ENCODE data around the gene AGXT. TPM values are rescaled to one million over a fixed set of nuclear protein-coding genes. Genes with fewer than 3 reads are reported as not detected.

The AGXT gene
- total RNA-seq, 1 donor, result not detected

GRCh38 chr2:240925191-240925567 lies 56.6 kb downstream of the AGXT start:
- Histone ChIP-seq H4K20me1 (ENCODE audit: insufficient read depth, low read length) (no peaks in the 10 kb centered on the region), H3K9me3 (ENCODE audit: low read depth, low read length) (no peaks in the 10 kb centered on the region), H3K4me3 (ENCODE audit: insufficient read depth, low read length) (no peak overlapping the region), H3K79me2 (ENCODE audit: insufficient read depth, low read length) (no peaks in the 10 kb centered on the region), H3K4me1 (ENCODE audit: insufficient read depth, low read length) (peaks cover 20% of the 10 kb centered on the region), H3K4me2 (ENCODE audit: insufficient read depth, low read length) (no peak overlapping the region), H3K27me3 (ENCODE audit: insufficient read depth, low read length) (no peaks in the 10 kb centered on the region), H2AFZ (ENCODE audit: low read length) (no peak overlapping the region), H3K27ac (ENCODE audit: low read depth, low read length) (no peak overlapping the region), H3K36me3 (ENCODE audit: insufficient read depth, low read length) (no peaks in the 10 kb centered on the region)
- TF ChIP-seq CTCF (IDR thresholded peaks at IDR 0.05; ENCODE audit: extremely low read depth, low read depth, low read length), result no peak
- peak; percentile 11 for DNase-seq (ENCODE audit: insufficient read length, low spot score, missing footprints)

GRCh38 chr2:240925568-240926515 lies 57.2 kb downstream of the AGXT start:
- no peak for TF ChIP-seq CTCF (IDR thresholded peaks at IDR 0.05; ENCODE audit: extremely low read depth, low read depth, low read length)
- no peak overlapping the region for H3K27ac ChIP-seq (ENCODE audit: low read depth, low read length)
- no peak overlapping the region for H2AFZ ChIP-seq (ENCODE audit: low read length)
- H3K27me3 ChIP-seq (ENCODE audit: insufficient read depth, low read length), result no peaks in the 10 kb centered on the region
- no peak overlapping the region for H3K4me2 ChIP-seq (ENCODE audit: insufficient read depth, low read length)
- H3K79me2 ChIP-seq (ENCODE audit: insufficient read depth, low read length), result no peaks in the 10 kb centered on the region
- no peak overlapping the region for H3K4me3 ChIP-seq (ENCODE audit: insufficient read depth, low read length)
- no peaks in the 10 kb centered on the region for H3K9me3 ChIP-seq (ENCODE audit: low read depth, low read length)
- H4K20me1 ChIP-seq (ENCODE audit: insufficient read depth, low read length), result no peaks in the 10 kb centered on the region
- H3K36me3 ChIP-seq (ENCODE audit: insufficient read depth, low read length), result no peaks in the 10 kb centered on the region
- peaks cover 15% of the 10 kb centered on the region for H3K4me1 ChIP-seq (ENCODE audit: insufficient read depth, low read length)
- DNase-seq (ENCODE audit: insufficient read length, low spot score, missing footprints), result peak; percentile 75

- Histone ChIP-seq H3K79me2 (ENCODE audit: insufficient read depth, low read length) (no peaks in the 10 kb centered on the region), H2AFZ (ENCODE audit: low read length) (no peak overlapping the region), H3K9me3 (ENCODE audit: low read depth, low read length) (no peaks in the 10 kb centered on the region), H3K27me3 (ENCODE audit: insufficient read depth, low read length) (peaks cover 3% of the 10 kb centered on the region), H3K4me3 (ENCODE audit: insufficient read depth, low read length) (no peak overlapping the region), H3K36me3 (ENCODE audit: insufficient read depth, low read length) (no peaks in the 10 kb centered on the region), H3K27ac (ENCODE audit: low read depth, low read length) (no peak overlapping the region), H3K4me2 (ENCODE audit: insufficient read depth, low read length) (no peak overlapping the region), H4K20me1 (ENCODE audit: insufficient read depth, low read length) (no peaks in the 10 kb centered on the region), H3K4me1 (ENCODE audit: insufficient read depth, low read length) (peaks cover 6% of the 10 kb centered on the region)
- no peak for TF ChIP-seq CTCF (IDR thresholded peaks at IDR 0.05; ENCODE audit: extremely low read depth, low read depth, low read length)
- DNase-seq (ENCODE audit: insufficient read length, low spot score, missing footprints), result peak; percentile 94
Observed at GRCh38 chr2:240926516-240927389, 58.1 kb downstream of the AGXT start.

- H2AFZ ChIP-seq (ENCODE audit: low read length), result no peak overlapping the region
Observed at GRCh38 chr2:240927390-240927781, 58.8 kb downstream of the AGXT start.

More at GRCh38 chr2:240927390-240927781, 58.8 kb downstream of the AGXT start:
- Histone ChIP-seq H3K4me3 (ENCODE audit: insufficient read depth, low read length) (no peak overlapping the region), H3K9me3 (ENCODE audit: low read depth, low read length) (no peaks in the 10 kb centered on the region), H3K36me3 (ENCODE audit: insufficient read depth, low read length) (no peaks in the 10 kb centered on the region), H3K79me2 (ENCODE audit: insufficient read depth, low read length) (no peaks in the 10 kb centered on the region), H3K27ac (ENCODE audit: low read depth, low read length) (no peak overlapping the region), H4K20me1 (ENCODE audit: insufficient read depth, low read length) (no peaks in the 10 kb centered on the region), H3K27me3 (ENCODE audit: insufficient read depth, low read length) (peaks cover 3% of the 10 kb centered on the region), H3K4me1 (ENCODE audit: insufficient read depth, low read length) (peaks cover under 1% of the 10 kb centered on the region), H3K4me2 (ENCODE audit: insufficient read depth, low read length) (no peak overlapping the region)
- TF ChIP-seq CTCF (IDR thresholded peaks at IDR 0.05; ENCODE audit: extremely low read depth, low read depth, low read length), result no peak
- peak; percentile 66 for DNase-seq (ENCODE audit: insufficient read length, low spot score, missing footprints)

Data from osteoblast (primary cell).